Neuronal stem cell (in vitro differentiated cells): ENCODE data around the gene S1PR4.
"Not testable (repeated sequence)": the region's sequence is repeated elsewhere in the genome, so short reads cannot be mapped to it uniquely, and the experiment has no call there.

Experiments used
- DNase-seq: peaks from one replicate; pipeline ENCODE4 v3.0.0-alpha.2; 2013; ENCODE audit warnings: low spot score
- H2AFZ ChIP-seq: one replicate; pipeline ENCODE4 v1.6.1; 2013; ENCODE audit warnings: mild to moderate bottlenecking, low read length, inconsistent platforms
- H2AK5ac ChIP-seq: 2 replicates; pipeline ENCODE4 v1.6.1; 2013; ENCODE audit warnings: low read depth, mild to moderate bottlenecking, inconsistent platforms, low read length, moderate library complexity, mixed read lengths
- H2BK120ac ChIP-seq: 2 replicates; pipeline ENCODE4 v1.6.1; 2013; ENCODE audit warnings: low read depth, mild to moderate bottlenecking, inconsistent platforms, low read length, moderate library complexity, mixed read lengths
- H2BK12ac ChIP-seq: one replicate; pipeline ENCODE4 v1.6.1; 2013; ENCODE audit warnings: low read length, inconsistent platforms
- H2BK15ac ChIP-seq: 2 replicates; pipeline ENCODE4 v1.6.1; 2013; ENCODE audit warnings: mild to moderate bottlenecking, low read length, inconsistent platforms, mixed read lengths
- H2BK5ac ChIP-seq: one replicate; pipeline ENCODE4 v1.6.1; 2013; ENCODE audit warnings: inconsistent platforms, mild to moderate bottlenecking, low read length, moderate library complexity
- H3K14ac ChIP-seq: one replicate; pipeline ENCODE4 v1.6.1; 2013; ENCODE audit warnings: low read length, inconsistent platforms
- H3K18ac ChIP-seq: 2 replicates; pipeline ENCODE4 v1.6.1; 2013; ENCODE audit warnings: low read length, inconsistent platforms
- H3K23ac ChIP-seq: 2 replicates; pipeline ENCODE4 v1.6.1; 2013; ENCODE audit warnings: low read depth, mild to moderate bottlenecking, mixed read lengths, low read length, inconsistent platforms; ENCODE audit not compliant: poor library complexity
- H3K27ac ChIP-seq: replicated peaks from 3 replicates; pipeline ENCODE4 v1.5.1; 2013; ENCODE audit warnings: low read length, inconsistent platforms
- H3K27me3 ChIP-seq, 3 experiments: 2 replicates each; pipeline ENCODE4 v1.6.1; 2013; ENCODE audit warnings: low read length in 3 of 3, mild to moderate bottlenecking in 2 of 3, inconsistent platforms in 1 of 3, low read depth in 1 of 3, mixed read lengths in 1 of 3, moderate library complexity in 1 of 3; ENCODE audit not compliant: control insufficient read depth in 3 of 3, insufficient read depth in 3 of 3
- H3K36me3 ChIP-seq, 2 donors: replicated peaks in 1 of 2; 2 replicates each; pipeline ENCODE4 v1.6.1; 2013; ENCODE audit warnings: low read length in 2 of 2; ENCODE audit not compliant: control insufficient read depth in 2 of 2, insufficient read depth in 2 of 2
- H3K4ac ChIP-seq: 2 replicates; pipeline ENCODE4 v1.6.1; 2013; ENCODE audit warnings: inconsistent platforms, mild to moderate bottlenecking, low read length, moderate library complexity
- H3K4me1 ChIP-seq, 2 donors: 1 replicate in 1 of 2; 2 replicates in 1 of 2; pipeline ENCODE4 v1.6.1; 2013; ENCODE audit warnings: low read length in 2 of 2, low read depth in 1 of 2; ENCODE audit not compliant: control insufficient read depth in 2 of 2, insufficient read depth in 1 of 2
- H3K4me2 ChIP-seq: one replicate; pipeline ENCODE4 v1.6.1; 2013; ENCODE audit warnings: mild to moderate bottlenecking, low read length, inconsistent platforms; ENCODE audit not compliant: insufficient read depth, poor library complexity, severe bottlenecking
- H3K4me3 ChIP-seq, 2 donors: 2 replicates each; pipeline ENCODE4 v1.5.1; 2013; ENCODE audit warnings: low read length in 2 of 2, mild to moderate bottlenecking in 2 of 2, inconsistent platforms in 1 of 2, moderate library complexity in 1 of 2
- H3K79me1 ChIP-seq: one replicate; pipeline ENCODE4 v1.6.1; 2013; ENCODE audit warnings: low read depth, mild to moderate bottlenecking, inconsistent platforms, low read length, moderate library complexity
- H3K9ac ChIP-seq: one replicate; pipeline ENCODE4 v1.6.1; 2013; ENCODE audit warnings: mild to moderate bottlenecking, low read depth, low read length, inconsistent platforms; ENCODE audit not compliant: poor library complexity
- H3K9me3 ChIP-seq, 2 donors: replicated peaks in 1 of 2; 2 replicates each; pipeline versions ENCODE3 to v1.6.1; 2013; ENCODE audit warnings: low read length in 2 of 2, mild to moderate bottlenecking in 2 of 2, inconsistent platforms in 1 of 2, low read depth in 1 of 2, mixed read lengths in 1 of 2, moderate library complexity in 1 of 2; ENCODE audit not compliant: control insufficient read depth in 2 of 2, insufficient read depth in 1 of 2
- H4K8ac ChIP-seq: one replicate; pipeline ENCODE4 v1.6.1; 2013; ENCODE audit warnings: low read depth, mild to moderate bottlenecking, inconsistent platforms, low read length, moderate library complexity
- H4K91ac ChIP-seq: one replicate; pipeline ENCODE4 v1.6.1; 2013; ENCODE audit warnings: low read length, low read depth, mild to moderate bottlenecking, inconsistent platforms; ENCODE audit not compliant: poor library complexity
- WGBS, 2 donors: extraction: QIAGEN DNeasy Blood & Tissue Kit; methylation state at CpG; one replicate each; pipeline ENCODE4 v1.1.7; 2013; ENCODE audit warnings: missing lambda C conversion rate in 2 of 2, mixed read lengths in 1 of 2; ENCODE audit not compliant: insufficient read length in 2 of 2, insufficient replicate concordance in 1 of 2; ENCODE audit errors: extremely low coverage in 2 of 2; 5-methylcytosine and 5-hydroxymethylcytosine counted together

Gene S1PR4

DNA sequence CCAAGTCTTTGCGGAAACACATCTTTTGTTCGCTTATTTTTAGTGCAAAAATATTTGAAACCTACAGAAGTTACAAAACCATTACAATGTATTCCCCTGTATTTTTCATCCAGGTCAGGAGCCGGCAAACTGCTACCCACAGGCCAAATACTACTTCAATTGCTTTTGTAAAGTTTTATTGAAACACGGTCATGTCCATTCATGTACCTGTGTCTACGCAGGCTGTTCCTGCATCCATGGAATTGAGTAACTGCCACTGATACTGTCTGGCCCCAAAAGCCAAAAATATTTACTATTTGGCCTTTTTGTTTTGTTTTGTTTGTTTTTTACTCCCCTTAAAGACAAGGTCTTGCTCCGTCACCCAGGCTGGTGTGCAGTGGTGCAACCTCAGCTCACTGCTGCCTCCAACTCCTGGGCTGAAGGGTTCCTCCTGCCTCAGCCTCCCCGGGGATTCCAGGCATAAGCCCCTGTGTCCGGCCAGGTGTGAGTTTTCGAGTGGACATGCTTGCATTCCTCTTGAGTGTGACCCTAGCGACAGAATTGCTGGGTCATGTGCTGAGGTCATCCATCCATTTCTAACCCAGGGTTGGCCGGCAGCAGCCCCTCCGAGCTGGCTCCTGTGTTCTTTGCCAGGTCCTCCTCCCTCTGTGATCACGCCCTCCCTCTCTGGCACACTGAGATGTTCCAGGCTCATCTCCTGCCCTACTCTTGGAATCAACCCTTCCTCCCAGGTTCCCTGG is 10.9 kb upstream of the S1PR4 start:
- peaks cover 0 to 2% of the 10 kb centered on the region in 2 donors for H3K4me1 ChIP-seq
- no peaks in the 10 kb centered on the region for H3K9me3 ChIP-seq
- H3K23ac ChIP-seq: peak overlapping the region; percentile 65
- peak overlapping the region; percentile 44 for H3K9ac ChIP-seq
- H3K18ac ChIP-seq: peak overlapping the region; percentile 64
- peak overlapping the region; percentile 75 for H2BK5ac ChIP-seq
- no peak overlapping the region for H2BK15ac ChIP-seq
- no peak overlapping the region for H4K8ac ChIP-seq
- peak overlapping the region; percentile 16 for H2AFZ ChIP-seq
- no peak overlapping the region for H3K14ac ChIP-seq
- H2AK5ac ChIP-seq: peak overlapping the region; percentile 56
- peaks cover 2% of the 10 kb centered on the region for H3K79me1 ChIP-seq
- no peak overlapping the region for H2BK12ac ChIP-seq
- H3K4ac ChIP-seq: no peak overlapping the region
- no peak overlapping the region for H4K91ac ChIP-seq
- no CpG with 5 or more reads among the region's 13 CpGs for WGBS, 2 donors
- H3K27ac ChIP-seq: no peak overlapping the region
- no peak for DNase-seq
- H3K36me3 ChIP-seq: no peaks in the 10 kb centered on the region
- no peak overlapping the region for H3K4me3 ChIP-seq
- peak overlapping the region; percentile 72 for H2BK120ac ChIP-seq
- H3K4me2 ChIP-seq: no peak overlapping the region
- peaks cover 0 to 3% (median 0%) of the 10 kb centered on the region in 3 experiments for H3K27me3 ChIP-seq

DNA sequence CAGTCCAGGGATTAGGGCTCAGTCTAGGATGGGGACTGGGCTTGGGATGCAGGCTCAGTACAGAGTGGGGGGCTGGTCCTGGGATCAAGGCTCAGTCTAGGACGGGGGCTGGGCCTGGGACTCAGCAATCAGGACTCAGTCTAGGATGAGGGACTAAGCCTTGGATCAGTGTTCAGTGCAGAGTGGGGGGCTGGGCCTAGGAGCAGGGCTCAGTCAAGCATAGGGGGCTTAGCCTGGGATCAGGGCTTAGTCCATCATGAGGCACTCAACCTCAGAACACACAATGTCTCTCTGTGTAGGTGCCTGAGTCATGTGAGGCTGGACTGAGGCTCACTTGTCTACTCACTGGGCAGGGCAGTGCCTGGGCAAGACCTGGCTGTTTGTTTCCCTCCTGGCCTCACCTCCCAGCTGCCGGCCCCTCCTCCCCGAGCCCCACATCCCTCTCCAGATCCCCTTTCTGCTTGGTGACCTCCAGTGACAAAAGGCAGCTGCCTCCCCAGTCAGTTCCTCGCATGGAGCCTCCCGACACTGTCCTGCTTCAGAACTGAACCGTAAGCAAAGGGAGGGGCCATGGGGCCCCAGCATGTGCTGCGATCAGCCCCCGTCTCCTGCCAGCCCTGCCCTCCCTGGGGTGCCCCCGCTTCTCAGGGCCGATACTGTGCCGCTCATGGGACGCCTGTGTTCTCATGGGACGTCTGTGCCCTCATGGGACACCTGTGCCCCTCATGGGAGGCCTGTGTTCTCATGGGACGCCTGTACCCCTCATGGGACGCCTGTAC is 6.5 kb upstream of the S1PR4 start:
- Histone ChIP-seq H3K4me1 (peaks cover 0 to 2% of the 10 kb centered on the region in 2 donors), H2BK120ac (no peak overlapping the region), H3K23ac (no peak overlapping the region), H2BK15ac (no peak overlapping the region), H3K14ac (no peak overlapping the region), H2AFZ (no peak overlapping the region), H3K9ac (no peak overlapping the region), H2BK12ac (peak overlapping the region; percentile 4), H4K91ac (no peak overlapping the region), H3K27me3 (no peaks in the 10 kb centered on the region), H3K4me3 (no peak overlapping the region), H3K4ac (no peak overlapping the region), H2BK5ac (no peak overlapping the region), H3K27ac (no peak overlapping the region), H3K9me3 (no peaks in the 10 kb centered on the region), H3K18ac (peak overlapping the region; percentile 59), H2AK5ac (peak overlapping the region; percentile 9), H4K8ac (no peak overlapping the region), H3K79me1 (no peaks in the 10 kb centered on the region), H3K36me3 (no peaks in the 10 kb centered on the region), H3K4me2 (no peak overlapping the region)
- no CpG with 5 or more reads among the region's 15 CpGs for WGBS, 2 donors
- DNase-seq: no peak

DNA sequence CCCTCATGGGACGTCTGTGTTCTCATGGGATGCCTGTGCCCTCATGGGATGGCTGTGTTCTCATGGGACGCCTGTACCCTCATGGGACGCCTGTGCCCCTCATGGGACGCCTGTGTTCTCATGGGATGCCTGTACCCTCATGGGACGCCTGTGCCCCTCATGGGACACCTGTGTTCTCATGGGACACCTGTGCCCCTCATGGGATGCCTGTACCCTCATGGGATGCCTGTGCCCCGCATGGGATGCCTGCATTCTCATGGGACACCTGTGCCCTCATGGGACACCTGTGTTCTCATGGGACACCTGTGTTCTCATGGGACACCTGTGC is 5.9 kb upstream of the S1PR4 start:
- H3K36me3 ChIP-seq, H3K23ac ChIP-seq, H3K14ac ChIP-seq, H2AK5ac ChIP-seq, H2AFZ ChIP-seq, H4K8ac ChIP-seq, H2BK120ac ChIP-seq, H2BK15ac ChIP-seq, H3K4me2 ChIP-seq, H3K4me1 ChIP-seq, H3K27me3 ChIP-seq, H3K79me1 ChIP-seq, H2BK12ac ChIP-seq, H3K27ac ChIP-seq, H3K4ac ChIP-seq, DNase-seq, H3K9ac ChIP-seq, H3K9me3 ChIP-seq, H2BK5ac ChIP-seq, H4K91ac ChIP-seq, H3K4me3 ChIP-seq: not testable (repeated sequence)
- H3K18ac ChIP-seq: peak overlapping the region; percentile 59
- no CpG with 5 or more reads among the region's 6 CpGs for WGBS, 2 donors
